ENCODE measurements around the gene KDM4D.

GRCh38 chr11:95024958-95025357 is 51.4 kb downstream of the KDM4D start, which contains the start of gene KDM4E:
- TF ChIP-seq RAD21 (IDR thresholded peaks at IDR 0.05; ENCODE audit: low read length), result no peak
- TF ChIP-seq POLR2A (IDR thresholded peaks at IDR 0.05; ENCODE audit: low read depth, low read length), result no peak
- no peak for TF ChIP-seq CHD1 (IDR thresholded peaks at IDR 0.05; ENCODE audit: low read depth, low read length)
- TF ChIP-seq BHLHE40 (IDR thresholded peaks at IDR 0.05; ENCODE audit: low read depth, low read length), result no peak
- no peak for TF ChIP-seq RFX5 (IDR thresholded peaks at IDR 0.05; ENCODE audit: low read depth, low read length)
